ENCODE measurements around the gene GPR37L1.
"Not testable (repeated sequence)": the region's sequence is repeated elsewhere in the genome, so short reads cannot be mapped to it uniquely, and the experiment has no call there.

Gene GPR37L1

DNA sequence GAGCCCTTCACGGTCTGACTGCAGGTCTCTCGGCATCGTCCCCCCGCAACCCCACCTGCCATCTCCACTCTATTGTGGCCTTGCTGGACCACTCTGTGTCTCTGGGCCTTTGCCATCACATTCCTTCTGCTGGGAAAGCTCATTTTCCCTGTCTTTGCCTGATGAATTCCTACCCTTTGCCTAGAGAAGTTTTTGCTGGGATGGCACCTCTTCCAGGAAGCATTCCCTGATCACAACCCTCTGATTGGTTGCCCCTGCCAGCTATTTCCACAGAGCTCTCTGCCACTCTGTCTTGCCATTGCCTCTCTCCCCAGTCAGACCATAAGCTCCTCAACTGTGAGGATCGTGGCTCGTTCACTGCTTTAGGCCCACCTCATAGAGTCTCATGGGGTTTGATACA is 28.9 kb upstream of the GPR37L1 start:
- Mint-ChIP-seq H3K9me3 (no peaks in the 10 kb centered on the region), H3K27ac (no peak overlapping the region), H3K36me3 (ENCODE audit: insufficient read depth) (no peaks in the 10 kb centered on the region), H3K4me1 (ENCODE audit: low read depth in 2 of 2) (no peaks in the 10 kb centered on the region), H3K4me3 (no peak overlapping the region), H3K27me3 (peaks cover 19 to 24% of the 10 kb centered on the region in 2 donors)
- no peak for ATAC-seq (replicated peaks)
- DNase-seq, result no peak

DNA sequence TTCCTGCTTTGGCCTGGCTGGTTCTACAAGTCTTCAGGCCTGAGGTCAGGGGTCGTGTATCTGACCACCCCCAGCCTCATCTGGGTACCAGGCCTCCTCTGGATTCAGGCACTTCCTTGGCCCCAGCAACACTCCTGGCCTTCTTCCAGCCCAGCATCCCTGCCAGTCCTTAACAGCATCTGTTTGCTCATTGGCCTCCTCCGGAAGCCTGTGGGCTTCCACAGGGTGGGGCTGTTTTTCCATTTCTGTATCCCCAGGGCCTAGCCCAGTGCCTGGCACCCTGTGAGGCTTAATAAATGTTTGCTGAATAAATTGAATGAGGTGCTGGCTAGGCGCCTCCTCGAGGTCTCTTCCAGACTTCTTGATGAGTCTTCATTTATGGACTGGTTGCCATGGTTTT is 21.5 kb upstream of the GPR37L1 start:
- H3K4me3 Mint-ChIP-seq, result no peak overlapping the region
- DNase-seq (no peak), ATAC-seq (replicated peaks) (no peak)
- no peaks in the 10 kb centered on the region for H3K36me3 Mint-ChIP-seq (ENCODE audit: insufficient read depth)
- H3K27ac Mint-ChIP-seq, result no peak overlapping the region
- no peaks in the 10 kb centered on the region for H3K4me1 Mint-ChIP-seq (ENCODE audit: low read depth in 2 of 2)
- H3K9me3 Mint-ChIP-seq, result no peaks in the 10 kb centered on the region
- peaks cover 7 to 21% of the 10 kb centered on the region in 2 donors for H3K27me3 Mint-ChIP-seq

DNA sequence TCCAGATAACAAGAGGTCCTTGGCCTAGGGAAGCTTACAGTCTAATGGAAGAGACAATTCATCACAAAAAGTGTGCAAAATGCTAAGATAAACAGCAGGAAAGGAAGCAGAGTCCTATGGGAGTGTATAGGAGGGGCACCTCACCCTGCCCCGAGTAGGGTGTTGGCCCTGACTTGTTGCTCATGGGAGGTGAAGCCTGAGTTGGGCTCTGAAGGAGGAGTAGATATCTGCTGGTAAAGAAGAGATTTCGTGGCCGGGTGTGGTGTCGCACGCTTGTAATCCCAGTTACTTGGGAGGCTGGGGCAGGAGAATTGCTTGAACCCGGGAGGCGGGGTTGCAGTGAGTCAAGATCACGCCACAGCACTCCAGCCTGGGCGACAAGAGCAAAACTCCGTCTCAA is 18.6 kb upstream of the GPR37L1 start:
- H3K4me1 Mint-ChIP-seq (ENCODE audit: low read depth in 2 of 2), result no peaks in the 10 kb centered on the region
- no peak for ATAC-seq (replicated peaks)
- H3K4me3 Mint-ChIP-seq, result no peak overlapping the region
- no peaks in the 10 kb centered on the region for H3K36me3 Mint-ChIP-seq (ENCODE audit: insufficient read depth)
- DNase-seq, result no peak
- peaks cover 7 to 21% of the 10 kb centered on the region in 2 donors for H3K27me3 Mint-ChIP-seq
- H3K9me3 Mint-ChIP-seq, result no peaks in the 10 kb centered on the region
- H3K27ac Mint-ChIP-seq, result no peak overlapping the region

DNA sequence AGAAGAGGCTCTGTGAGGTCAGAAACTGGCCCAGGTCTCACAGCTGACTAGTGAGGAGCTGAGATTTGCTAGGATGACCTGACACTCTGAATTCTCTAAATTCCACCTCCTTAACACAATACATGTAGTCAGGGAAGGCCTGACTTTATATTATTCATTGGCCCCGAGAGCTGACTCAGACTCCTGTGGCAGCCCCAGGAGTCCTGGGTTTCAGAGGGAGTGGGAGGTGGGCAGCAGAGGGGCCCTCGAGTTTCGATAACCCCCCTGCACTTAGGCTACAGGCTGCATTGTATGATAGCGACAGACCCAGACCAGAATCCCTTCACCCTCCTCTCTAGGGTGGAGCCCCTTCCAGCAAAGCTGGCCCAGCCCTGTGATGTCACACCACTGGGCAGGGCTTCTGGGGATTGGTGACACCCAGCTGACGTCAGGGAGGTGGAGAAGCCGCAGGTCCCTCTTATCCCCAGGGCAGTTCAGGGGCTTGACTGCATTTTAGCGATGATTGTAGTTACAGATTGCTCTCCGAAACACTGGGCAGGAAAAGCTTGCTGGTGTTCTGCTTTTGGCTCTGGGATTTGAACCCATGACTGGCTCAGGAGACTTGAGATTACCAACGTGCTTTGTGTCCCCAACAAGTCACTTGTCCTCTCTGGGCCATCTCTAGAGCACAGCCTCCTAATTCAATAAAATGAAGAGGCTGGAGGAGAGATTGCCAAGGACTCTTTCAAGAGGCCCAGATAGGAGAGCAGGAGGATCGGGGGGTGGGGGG is 17.0 kb upstream of the GPR37L1 start:
- H3K4me3 Mint-ChIP-seq, result no peak overlapping the region
- peak overlapping the region in 1 of 2 donors; percentile 16 for H3K27ac Mint-ChIP-seq
- H3K4me1 Mint-ChIP-seq (ENCODE audit: low read depth in 2 of 2), result no peaks in the 10 kb centered on the region
- ATAC-seq (replicated peaks) (no peak), DNase-seq (no peak)
- H3K9me3 Mint-ChIP-seq, result no peaks in the 10 kb centered on the region
- no peaks in the 10 kb centered on the region for H3K36me3 Mint-ChIP-seq (ENCODE audit: insufficient read depth)
- H3K27me3 Mint-ChIP-seq, result peaks cover 7 to 25% of the 10 kb centered on the region in 2 donors

DNA sequence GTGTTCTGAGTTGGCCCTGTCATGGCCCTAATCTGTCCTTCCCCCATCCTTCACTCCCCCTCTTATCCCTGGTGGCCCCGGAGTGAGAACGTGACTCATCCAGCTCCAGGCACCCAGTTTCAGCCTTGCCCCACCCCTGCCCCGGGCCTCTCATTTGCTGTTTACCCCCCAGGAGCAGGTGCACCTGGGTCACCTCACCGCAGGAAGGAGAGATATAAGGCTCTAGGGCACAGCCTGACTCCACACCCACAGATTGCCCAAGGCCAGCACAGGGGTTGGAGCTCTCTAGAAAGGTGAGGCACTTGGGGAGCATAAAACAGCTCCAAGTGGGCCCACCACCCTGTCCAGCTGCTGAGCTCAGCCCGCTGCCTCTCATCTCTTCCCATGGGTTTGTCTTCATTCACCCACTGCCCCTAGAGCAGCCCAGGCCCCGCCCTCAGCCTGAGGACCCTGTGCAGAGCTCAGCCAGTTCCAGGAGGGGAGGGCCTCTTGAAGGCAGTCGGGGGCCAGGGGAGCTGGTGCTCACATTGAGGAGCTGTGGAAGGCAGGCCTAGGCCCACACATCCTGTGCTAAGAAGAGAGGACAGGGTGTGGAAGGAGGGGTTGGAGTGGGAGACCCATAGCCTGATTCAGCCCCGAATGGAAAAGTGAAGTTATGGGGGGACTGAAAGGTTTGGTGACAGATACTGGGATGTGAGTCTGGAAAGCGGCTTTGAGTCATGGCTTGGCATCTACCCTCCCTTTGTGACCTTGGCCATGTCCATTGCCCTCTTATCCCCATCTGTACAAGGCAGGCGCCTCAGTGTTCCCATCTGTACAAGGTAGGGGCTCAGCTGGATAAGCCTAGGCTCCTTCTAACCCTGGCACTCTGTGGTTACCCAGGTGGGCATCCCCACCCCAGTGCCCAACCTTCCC is 16.1 kb upstream of the GPR37L1 start:
- peaks cover 2 to 21% of the 10 kb centered on the region in 2 donors for H3K27me3 Mint-ChIP-seq
- no peak for ATAC-seq (replicated peaks)
- H3K4me3 Mint-ChIP-seq, result no peak overlapping the region
- H3K36me3 Mint-ChIP-seq (ENCODE audit: insufficient read depth), result no peaks in the 10 kb centered on the region
- no peaks in the 10 kb centered on the region for H3K9me3 Mint-ChIP-seq
- DNase-seq, result no peak
- no peaks in the 10 kb centered on the region for H3K4me1 Mint-ChIP-seq (ENCODE audit: low read depth in 2 of 2)
- H3K27ac Mint-ChIP-seq, result no peak overlapping the region

DNA sequence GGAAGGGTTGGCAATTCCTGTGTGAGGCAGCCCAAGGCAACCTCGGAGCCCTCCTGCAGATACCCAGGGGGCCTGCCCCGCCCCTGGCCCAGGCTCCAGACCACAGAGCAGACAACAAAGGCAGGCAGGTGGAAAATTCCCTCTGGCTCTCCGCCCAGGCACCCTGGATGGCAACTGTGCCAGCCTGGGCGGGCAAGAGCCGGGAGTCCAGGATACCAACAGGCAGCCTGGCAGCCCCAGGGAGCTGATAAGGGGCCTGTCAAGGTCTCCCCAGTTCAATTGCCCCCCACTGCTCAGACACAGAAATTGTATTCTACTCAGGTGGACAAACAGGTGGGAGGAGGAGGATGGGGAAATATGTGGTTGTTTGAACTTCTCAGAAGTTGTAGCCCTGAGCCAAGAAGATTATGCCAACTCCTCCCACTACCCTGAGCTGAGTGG is 15.4 kb upstream of the GPR37L1 start:
- H3K27me3 Mint-ChIP-seq, result peaks cover 0 to 17% of the 10 kb centered on the region in 2 donors
- no peak overlapping the region for H3K4me3 Mint-ChIP-seq
- no peak overlapping the region for H3K27ac Mint-ChIP-seq
- H3K9me3 Mint-ChIP-seq, result no peaks in the 10 kb centered on the region
- DNase-seq (no peak), ATAC-seq (replicated peaks) (no peak)
- H3K4me1 Mint-ChIP-seq (ENCODE audit: low read depth in 2 of 2), result no peaks in the 10 kb centered on the region
- no peaks in the 10 kb centered on the region for H3K36me3 Mint-ChIP-seq (ENCODE audit: insufficient read depth)

DNA sequence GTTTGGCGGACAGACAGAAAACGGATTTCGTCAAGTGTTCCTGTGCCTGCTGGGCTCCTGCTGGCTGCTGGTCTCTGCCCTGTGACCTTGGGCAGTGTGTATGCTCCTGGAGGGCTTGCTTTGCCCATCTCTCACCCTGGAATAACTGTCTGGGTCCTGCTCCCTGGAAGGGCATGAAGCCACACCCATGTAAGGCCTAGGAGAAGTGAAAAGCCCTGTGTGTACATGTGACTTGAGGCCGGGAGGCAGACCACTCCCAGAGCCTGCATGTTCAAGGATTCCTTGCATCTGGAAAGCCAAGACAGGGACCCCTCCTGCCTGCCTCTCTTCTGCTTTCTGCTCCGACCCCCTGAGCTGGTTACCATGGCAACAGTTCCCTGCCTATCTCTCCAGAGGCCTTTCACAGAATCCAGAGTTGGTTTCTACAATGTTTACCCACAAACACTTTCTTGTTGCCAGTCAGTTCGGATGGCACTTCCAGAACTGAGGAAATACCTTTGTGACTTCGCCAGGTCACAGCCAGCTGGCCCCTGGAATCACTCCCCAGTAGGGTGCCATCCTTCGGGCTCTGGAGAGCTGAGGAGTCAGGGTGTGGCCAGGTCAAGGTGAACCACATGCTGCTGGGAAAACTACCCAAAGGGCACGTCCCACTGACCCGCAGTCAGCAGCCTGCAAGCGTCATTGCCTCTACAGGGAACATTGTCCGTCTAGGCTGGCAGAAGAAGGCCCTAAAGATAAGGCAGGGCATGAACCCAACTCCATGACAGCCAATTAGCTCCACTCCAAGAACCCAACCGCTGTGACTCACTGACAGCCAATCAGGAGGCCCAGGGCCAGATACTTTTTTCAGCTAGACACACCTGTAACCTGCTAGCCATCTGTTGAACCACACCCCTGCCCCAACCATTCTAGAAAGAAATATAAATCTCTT is 14.7 kb upstream of the GPR37L1 start:
- H3K27me3 Mint-ChIP-seq, result peaks cover 0 to 17% of the 10 kb centered on the region in 2 donors
- H3K27ac Mint-ChIP-seq, result no peak overlapping the region
- ATAC-seq (replicated peaks) (no peak), DNase-seq (no peak)
- no peak overlapping the region for H3K4me3 Mint-ChIP-seq
- H3K36me3 Mint-ChIP-seq (ENCODE audit: insufficient read depth), result no peaks in the 10 kb centered on the region
- no peaks in the 10 kb centered on the region for H3K9me3 Mint-ChIP-seq
- H3K4me1 Mint-ChIP-seq (ENCODE audit: low read depth in 2 of 2), result no peaks in the 10 kb centered on the region

DNA sequence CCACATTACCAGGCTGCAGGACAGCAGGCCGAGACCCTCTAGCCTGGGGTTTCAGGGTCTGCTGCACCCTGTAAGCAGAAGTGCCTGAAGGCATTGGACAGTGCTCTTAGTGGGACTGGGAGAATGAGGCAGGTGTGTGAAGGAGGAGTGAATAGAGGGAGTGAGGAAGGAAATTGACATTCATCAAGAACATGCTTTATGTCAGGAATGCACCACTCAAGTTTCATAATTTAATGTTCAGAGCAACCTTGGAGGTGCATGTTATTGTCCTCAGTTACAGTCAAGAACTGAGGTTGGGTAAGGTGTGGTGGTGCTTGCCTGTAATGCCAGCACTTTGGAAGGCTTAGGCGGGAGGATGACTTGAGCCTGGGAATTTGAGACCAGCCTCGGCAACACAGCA is 11.7 kb upstream of the GPR37L1 start:
- H3K36me3 Mint-ChIP-seq (ENCODE audit: insufficient read depth), result no peaks in the 10 kb centered on the region
- H3K9me3 Mint-ChIP-seq, result no peaks in the 10 kb centered on the region
- H3K27ac Mint-ChIP-seq, result no peak overlapping the region
- H3K27me3 Mint-ChIP-seq, result peaks cover 0 to 16% of the 10 kb centered on the region in 2 donors
- H3K4me1 Mint-ChIP-seq (ENCODE audit: low read depth in 2 of 2), result peaks cover 0 to 3% of the 10 kb centered on the region in 2 donors
- H3K4me3 Mint-ChIP-seq, result no peak overlapping the region
- DNase-seq (no peak), ATAC-seq (replicated peaks) (no peak)

DNA sequence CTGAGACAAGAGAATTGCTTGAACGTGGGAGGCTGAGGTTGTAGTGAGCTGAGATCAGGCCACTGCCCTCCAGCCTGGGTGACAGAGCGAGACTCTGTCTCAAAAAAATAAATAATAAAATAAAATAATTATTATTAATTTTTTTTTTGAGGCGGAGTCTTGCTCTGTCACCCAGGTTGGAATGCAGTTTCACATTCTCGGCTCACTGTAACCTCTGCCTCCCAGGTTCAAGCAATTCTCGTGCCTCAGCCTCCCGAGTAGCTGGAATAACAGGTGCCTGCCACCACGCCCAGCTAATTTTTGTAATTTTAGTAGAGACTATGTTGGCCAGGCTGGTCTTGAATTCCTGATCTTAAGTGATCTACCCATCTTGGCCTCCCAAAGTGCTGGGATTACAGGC is 11.1 kb upstream of the GPR37L1 start:
- not testable (repeated sequence) for H3K27ac Mint-ChIP-seq, DNase-seq

DNA sequence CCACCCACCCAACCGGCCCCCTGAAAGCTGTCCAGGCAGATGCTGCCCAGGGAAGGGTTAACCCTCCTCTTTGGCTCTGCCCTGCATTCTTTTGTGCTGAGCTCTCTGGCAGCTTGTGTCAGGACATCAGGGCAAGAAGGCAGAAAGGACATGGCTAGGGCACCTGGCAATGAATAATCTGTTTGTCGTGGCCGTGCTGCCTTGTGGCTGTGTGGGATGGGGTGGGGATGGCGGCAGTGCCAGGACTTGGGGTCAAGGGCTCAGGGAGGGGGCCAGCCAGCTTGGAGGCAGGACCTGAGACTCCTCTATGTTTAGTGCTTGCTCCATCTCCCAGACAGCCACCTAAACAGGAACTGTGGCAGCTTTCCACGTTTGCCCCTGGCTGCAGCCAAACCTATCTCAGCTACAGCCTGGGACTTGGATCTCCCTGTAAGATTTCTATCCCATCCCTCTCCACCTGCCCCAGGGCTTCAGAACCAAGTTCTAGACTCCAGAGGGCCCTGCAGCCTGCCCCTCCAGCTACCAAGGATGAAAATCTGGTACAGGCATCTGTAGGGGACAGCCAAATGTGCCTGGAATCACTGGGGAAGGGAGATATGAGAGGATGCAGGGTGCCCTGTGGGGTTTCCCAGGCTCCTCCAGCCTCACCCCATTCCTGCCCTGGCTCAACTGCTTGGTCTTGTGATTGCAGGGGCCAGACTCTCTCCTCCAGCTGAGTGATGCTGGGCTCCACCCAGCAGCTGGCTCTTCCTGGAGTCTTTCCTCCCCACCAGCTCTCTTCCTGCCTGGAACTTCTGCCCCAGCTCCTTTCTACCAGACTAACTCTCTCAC is 9.6 kb upstream of the GPR37L1 start:
- peaks cover 0 to 16% of the 10 kb centered on the region in 2 donors for H3K27me3 Mint-ChIP-seq
- no peaks in the 10 kb centered on the region for H3K36me3 Mint-ChIP-seq (ENCODE audit: insufficient read depth)
- DNase-seq (no peak), ATAC-seq (replicated peaks) (no peak)
- H3K9me3 Mint-ChIP-seq, result no peaks in the 10 kb centered on the region
- H3K4me1 Mint-ChIP-seq (ENCODE audit: low read depth in 2 of 2), result peaks cover 0 to 3% of the 10 kb centered on the region in 2 donors
- H3K27ac Mint-ChIP-seq, result no peak overlapping the region
- no peak overlapping the region for H3K4me3 Mint-ChIP-seq

More for the DNA sequence above, 11.1 kb upstream of the GPR37L1 start:
- not testable (repeated sequence) for H3K4me3 Mint-ChIP-seq; H3K9me3 Mint-ChIP-seq; ATAC-seq (replicated peaks); H3K4me1 Mint-ChIP-seq (ENCODE audit: low read depth in 2 of 2); H3K36me3 Mint-ChIP-seq (ENCODE audit: insufficient read depth)
- peaks cover 0 to 16% of the 10 kb centered on the region in 2 donors for H3K27me3 Mint-ChIP-seq

DNA sequence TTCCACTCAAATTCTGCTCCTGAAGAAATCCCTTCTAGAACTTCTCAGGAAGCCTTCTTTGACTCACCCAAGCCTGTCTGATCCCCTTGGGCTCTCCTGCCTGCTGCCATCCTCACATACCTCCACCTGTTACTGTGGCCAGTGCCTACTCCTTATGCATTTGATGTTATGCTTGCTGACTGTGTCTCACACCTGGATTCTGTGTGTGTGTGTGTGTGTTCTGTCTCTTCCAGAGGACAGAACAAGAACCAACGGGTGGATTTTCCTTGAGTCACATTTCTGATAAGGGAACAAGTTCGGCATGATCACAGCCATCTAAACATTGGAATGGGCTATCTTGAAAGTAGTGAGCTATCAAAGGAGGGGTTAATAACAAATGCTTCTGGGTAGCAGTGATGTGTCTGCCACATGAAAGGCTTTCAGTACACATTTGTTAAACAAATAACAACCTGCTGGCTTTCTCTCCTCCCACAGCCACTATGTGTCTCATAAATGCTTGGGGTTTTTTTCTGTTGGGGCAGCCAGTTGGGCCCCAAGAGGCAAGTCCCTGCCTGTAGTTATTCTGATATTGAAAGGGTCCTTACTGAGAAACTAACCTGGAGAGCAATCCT is 8.9 kb upstream of the GPR37L1 start:
- H3K4me3 Mint-ChIP-seq, result no peak overlapping the region
- no peaks in the 10 kb centered on the region for H3K9me3 Mint-ChIP-seq
- H3K27ac Mint-ChIP-seq, result no peak overlapping the region
- DNase-seq (no peak), ATAC-seq (replicated peaks) (no peak)
- H3K27me3 Mint-ChIP-seq, result peaks cover 0 to 16% of the 10 kb centered on the region in 2 donors
- H3K36me3 Mint-ChIP-seq (ENCODE audit: insufficient read depth), result no peaks in the 10 kb centered on the region
- H3K4me1 Mint-ChIP-seq (ENCODE audit: low read depth in 2 of 2), result peaks cover 0 to 3% of the 10 kb centered on the region in 2 donors

DNA sequence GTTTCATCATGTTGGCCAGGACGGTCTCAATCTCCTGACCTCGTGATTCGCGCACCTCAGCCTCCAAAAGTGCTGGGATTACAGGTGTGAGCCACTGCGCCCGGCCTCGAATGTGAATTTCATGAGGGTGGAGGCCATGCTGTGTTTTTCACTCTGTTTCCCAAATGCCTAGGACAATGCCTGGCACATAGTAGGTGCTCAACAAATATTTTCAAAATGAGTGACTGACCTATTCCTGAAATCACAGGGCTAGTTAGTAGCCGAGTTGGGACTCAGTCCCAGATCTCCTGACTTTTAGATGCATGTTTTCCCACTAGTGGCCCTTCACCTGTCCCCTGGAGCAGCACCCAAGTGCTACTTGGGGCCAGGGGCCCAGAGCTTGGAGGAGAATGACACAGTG is 6.4 kb upstream of the GPR37L1 start:
- Mint-ChIP-seq H3K27me3 (peaks cover 2 to 13% of the 10 kb centered on the region in 2 donors), H3K9me3 (no peaks in the 10 kb centered on the region), H3K27ac (no peak overlapping the region), H3K4me3 (no peak overlapping the region), H3K4me1 (ENCODE audit: low read depth in 2 of 2) (peaks cover 0 to 3% of the 10 kb centered on the region in 2 donors), H3K36me3 (ENCODE audit: insufficient read depth) (no peaks in the 10 kb centered on the region)
- no peak for ATAC-seq (replicated peaks)
- DNase-seq, result no peak

Measured in effector memory CD8-positive, alpha-beta T cell (primary cell).